VCaP (cell line): ENCODE measurements around the gene CLASP1.

Source experiments
- H3K27ac ChIP-seq: fragments of 450-650 bp; 2 replicates; pipeline ENCODE4 v1.5.1; 2017
- CTCF ChIP-seq: fragments of 450-650 bp; conservative IDR thresholded peaks from 2 replicates; pipeline ENCODE4 v1.5.1; 2017; ENCODE audit warnings: mild to moderate bottlenecking, moderate library complexity

Gene CLASP1

GRCh38 chr2:121584741-121585140 is 64.5 kb downstream of the CLASP1 start:
- H3K27ac ChIP-seq = no peak overlapping the region
- TF ChIP-seq CTCF = no peak

- TF ChIP-seq CTCF = no peak
- H3K27ac ChIP-seq = no peak overlapping the region
These were observed 65.7 kb downstream of the CLASP1 start for GRCh38 chr2:121583555-121583954.

- H3K27ac ChIP-seq = no peak overlapping the region
- TF ChIP-seq CTCF = no peak
These were observed 67.0 kb downstream of the CLASP1 start for GRCh38 chr2:121582272-121582671.

GRCh38 chr2:121579309-121579708 is 70.0 kb downstream of the CLASP1 start:
- no peak overlapping the region for H3K27ac ChIP-seq
- TF ChIP-seq CTCF = no peak

GRCh38 chr2:121577381-121577780 is 71.9 kb downstream of the CLASP1 start:
- no peak overlapping the region for H3K27ac ChIP-seq
- no peak for TF ChIP-seq CTCF

- no peak overlapping the region for H3K27ac ChIP-seq
- TF ChIP-seq CTCF = no peak
These were observed 73.0 kb downstream of the CLASP1 start for GRCh38 chr2:121576263-121576662.

GRCh38 chr2:121575800-121576199 is 73.5 kb downstream of the CLASP1 start:
- no peak for TF ChIP-seq CTCF

GRCh38 chr2:121570667-121571055 is 78.6 kb downstream of the CLASP1 start:
- no peak overlapping the region for H3K27ac ChIP-seq
- no peak for TF ChIP-seq CTCF

More at GRCh38 chr2:121575800-121576199, 73.5 kb downstream of the CLASP1 start:
- no peak overlapping the region for H3K27ac ChIP-seq
